ENCODE measurements around the gene SNRNP48.

SNRNP48 gene, protein sequence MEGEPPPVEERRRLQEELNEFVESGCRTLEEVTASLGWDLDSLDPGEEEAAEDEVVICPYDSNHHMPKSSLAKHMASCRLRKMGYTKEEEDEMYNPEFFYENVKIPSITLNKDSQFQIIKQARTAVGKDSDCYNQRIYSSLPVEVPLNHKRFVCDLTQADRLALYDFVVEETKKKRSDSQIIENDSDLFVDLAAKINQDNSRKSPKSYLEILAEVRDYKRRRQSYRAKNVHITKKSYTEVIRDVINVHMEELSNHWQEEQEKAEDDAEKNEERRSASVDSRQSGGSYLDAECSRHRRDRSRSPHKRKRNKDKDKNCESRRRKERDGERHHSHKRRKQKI

DNA sequence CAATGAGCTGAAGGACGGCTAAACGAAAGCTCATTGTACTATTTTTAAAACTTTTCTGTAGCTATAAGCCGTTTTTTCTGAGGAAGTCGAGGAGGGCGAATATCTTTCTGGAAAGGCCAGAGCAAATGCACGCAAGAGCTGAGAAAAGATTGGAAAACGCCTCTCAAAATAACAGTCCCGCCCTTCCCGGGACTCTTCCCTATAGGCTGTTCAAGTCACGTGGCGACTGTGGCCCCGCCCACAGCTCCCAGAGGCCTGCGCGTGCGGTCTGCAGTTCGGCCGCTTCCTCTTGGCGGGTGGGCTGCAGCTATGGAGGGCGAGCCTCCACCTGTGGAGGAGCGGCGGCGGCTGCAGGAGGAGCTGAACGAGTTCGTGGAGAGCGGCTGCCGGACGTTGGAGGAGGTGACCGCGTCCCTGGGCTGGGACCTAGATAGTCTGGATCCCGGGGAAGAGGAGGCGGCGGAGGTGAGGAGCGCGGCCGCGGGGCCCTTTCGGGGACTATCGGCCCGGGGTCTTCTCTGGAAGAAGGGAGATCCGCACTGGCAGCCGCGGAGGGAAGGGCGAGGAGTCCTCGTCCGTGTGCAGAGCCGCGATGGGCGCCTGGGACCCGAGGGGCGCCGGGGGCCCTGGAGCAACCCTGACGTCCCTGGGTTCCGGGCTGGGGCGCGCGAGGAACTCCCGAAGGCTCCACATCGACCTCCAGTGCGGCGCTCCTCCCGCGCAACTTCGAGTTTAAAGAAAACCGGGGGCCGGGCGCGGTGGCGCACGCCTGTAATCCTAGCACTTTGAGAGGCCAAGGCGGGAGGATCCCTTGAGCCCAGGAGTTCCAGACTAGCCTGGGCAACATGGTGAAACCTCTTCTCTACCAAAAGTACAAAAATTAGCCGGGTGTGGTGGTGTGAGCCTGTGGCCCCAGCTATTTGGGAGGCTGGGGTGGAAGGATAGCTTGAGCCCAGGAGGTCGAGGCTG lies at the start of gene SNRNP48:
SNRNP48 (plus strand) TSS at position 250 of the 969 bp plus-strand sequence; CDS start at position 310, 60 bp downstream.
- in situ Hi-C loops (cut with MboI; ENCODE audit: low sequenced_read_pairs), result no loop called here

DNA sequence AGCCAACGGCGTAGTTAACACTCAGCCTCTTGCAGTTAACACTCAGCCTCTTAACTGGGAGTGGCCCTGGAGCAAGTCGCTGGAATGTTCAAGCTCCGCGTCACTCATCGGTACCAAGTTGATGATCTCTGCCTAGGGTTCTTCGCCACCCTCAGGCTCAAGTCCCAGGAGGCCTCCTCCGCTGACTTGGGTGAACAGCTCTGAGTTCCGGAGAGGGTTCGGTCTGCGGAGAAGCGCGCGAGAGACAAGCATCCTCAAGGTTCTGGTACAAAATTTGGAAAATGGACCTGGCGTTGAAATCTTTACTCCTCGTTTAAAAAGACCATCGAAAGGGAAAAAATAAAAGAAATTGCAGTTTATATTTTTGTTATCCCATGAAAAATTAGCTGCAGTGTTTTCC lies 49.4 kb upstream of the SNRNP48 start:
- in situ Hi-C loops (cut with MboI; ENCODE audit: low sequenced_read_pairs), result no loop called here

DNA sequence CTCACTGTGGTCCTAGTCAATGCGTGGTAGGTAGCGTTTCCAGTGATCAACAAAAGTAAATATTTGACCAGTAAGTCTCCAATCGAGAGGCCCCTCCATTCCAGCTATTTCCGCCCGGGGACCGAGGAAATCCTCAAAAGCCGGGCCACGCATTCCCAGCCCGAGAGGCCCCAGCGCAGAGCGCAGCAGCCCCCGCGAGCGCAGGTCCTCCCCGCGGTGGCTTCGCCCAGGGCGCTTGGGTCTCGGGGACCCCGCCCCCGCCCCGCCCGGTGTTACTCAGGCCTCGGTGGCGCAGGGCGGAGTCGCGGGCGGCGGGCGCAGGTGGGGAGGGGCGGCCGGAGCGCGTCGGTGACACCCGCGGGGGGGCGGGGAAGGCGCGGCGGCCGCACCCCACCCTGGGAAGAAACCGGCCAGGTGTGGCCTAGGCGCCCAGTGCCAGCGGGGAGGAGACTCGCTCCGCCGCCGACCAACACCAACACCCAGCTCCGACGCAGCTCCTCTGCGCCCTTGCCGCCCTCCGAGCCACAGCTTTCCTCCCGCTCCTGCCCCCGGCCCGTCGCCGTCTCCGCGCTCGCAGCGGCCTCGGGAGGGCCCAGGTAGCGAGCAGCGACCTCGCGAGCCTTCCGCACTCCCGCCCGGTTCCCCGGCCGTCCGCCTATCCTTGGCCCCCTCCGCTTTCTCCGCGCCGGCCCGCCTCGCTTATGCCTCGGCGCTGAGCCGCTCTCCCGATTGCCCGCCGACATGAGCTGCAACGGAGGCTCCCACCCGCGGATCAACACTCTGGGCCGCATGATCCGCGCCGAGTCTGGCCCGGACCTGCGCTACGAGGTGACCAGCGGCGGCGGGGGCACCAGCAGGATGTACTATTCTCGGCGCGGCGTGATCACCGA lies 48.6 kb upstream of the SNRNP48 start, which contains the start of gene DSP:
DSP (plus strand) TSS at position 497 of the 890 bp plus-strand sequence; CDS start at position 742, 245 bp downstream.
- in situ Hi-C loops (cut with MboI; ENCODE audit: low sequenced_read_pairs), result no loop called here

DNA sequence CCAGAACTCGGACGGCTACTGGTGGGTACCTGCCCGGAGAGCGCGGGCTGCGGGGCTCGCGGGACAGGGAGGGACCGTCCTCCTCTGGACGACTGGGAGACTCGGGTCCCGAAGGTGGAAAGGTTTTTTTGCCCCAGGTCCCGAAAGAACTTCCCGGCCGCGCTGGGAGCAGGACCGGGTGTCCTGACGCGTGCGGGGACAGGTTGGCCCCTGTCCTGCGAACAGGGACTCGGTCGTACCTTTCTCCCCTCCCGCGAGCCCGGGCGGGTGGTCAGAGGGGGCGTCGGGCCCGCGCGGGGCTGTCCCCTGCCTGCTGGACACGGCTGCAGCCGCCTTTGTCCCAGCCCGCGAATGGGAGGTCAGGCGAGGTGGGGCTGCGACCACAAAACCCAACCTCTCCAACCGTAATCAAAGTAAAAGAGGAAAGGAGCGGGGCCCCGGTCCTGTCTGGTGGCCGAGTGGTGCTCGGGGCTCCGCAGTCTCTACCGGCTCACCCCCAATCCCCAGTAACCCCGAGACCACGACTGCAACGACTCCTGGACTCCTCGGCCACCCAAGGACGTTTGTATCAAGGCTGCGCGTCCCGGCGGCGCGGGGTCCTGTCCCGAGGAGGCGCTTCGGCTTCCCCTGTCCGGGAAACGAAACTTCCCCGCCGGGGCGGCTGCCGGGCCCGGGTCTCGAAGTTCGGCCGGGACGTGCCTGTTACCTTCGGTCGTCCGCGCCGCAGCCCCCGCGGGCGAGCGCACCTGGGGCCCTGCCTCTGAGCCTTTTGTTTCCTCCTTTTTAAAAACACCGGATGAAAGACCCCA lies 47.7 kb upstream of the SNRNP48 start:
- in situ Hi-C loops (cut with MboI; ENCODE audit: low sequenced_read_pairs), result no loop called here

DNA sequence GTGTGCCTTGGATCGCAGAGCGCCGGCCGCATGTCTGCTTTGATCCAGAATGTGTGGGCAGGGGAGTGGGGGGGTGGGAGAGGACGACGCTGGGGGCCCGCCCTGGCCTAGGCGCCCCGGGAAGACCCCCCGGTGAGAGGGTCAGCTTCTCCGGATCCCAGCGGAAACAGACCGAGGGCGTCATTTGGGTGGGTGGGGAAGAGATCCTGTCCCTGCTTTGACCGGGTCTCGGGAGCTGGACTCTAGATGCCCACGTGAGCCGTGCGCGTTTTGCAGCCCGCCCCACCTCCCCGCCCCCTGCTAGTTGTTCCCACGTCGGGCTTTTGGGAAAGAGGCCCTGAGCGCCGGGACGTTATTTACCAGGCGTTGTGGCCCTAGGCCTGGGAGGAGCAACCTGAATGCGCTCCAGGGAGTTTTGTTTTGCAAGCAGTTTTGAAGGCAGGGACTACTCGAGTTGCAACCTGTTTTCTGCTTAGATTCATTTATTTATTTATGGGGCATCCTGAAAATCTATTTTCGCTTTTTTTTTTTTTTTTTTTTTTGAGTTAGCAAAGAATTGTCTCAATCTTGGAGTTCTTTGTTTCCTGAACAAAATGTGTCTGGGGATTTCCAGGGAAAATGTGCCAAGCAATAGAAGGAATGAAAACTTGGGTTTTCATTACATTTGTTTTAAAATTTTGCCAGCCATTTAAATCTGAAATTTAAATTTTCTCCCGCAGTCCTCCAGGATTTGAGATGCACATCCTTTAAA lies 46.9 kb upstream of the SNRNP48 start:
- in situ Hi-C loops (cut with MboI; ENCODE audit: low sequenced_read_pairs), result no loop called here

DNA sequence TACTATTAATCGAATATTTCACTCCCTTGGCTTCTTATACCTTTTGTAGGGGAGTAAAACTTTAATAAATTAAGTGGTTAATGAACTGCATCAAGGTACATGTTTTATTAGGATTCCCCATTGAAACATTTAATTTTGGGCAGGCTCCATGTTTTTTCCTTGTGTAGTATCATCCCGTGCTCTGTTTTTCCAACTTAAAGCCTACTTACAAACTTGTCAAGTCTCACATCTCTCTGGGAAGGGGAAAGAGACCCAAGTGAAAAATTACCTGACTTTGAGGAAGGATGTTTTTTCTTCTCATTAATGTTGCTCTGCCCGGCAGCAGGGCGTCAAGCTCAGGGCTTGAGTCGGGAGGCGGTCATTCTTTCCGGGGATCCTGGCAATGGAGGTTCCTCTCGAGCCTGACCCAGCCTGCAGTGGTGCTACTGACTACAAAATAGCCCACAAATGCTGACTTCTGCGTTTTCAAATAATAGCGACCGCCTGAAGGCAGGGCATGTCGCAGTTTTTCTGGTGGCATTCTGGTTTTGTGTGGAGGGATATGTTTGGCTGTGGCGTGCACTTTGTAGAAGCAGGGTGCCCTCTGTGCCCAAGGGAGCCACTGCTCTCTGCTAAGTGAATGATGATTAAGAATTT lies 46.1 kb upstream of the SNRNP48 start:
- in situ Hi-C loops (cut with MboI; ENCODE audit: low sequenced_read_pairs), result no loop called here

DNA sequence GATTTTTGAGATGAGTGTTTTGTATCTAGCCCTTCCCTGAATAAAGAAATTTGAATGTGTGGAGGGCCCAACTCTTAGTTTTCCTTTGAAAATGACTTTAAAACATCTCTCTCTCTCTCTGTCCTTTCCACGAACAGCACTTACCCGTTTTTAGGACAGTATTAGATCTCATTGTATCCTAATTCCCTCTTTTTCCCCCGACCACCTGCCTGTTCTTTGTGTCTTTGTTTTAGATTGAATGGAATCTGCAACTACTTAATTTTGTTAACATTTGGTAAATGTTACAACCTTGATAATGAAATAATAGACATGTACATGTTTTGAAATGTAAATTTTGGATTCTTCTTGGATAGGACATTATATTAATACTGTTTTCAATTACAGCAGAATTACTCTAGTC lies 45.4 kb upstream of the SNRNP48 start:
- in situ Hi-C loops (cut with MboI; ENCODE audit: low sequenced_read_pairs), result no loop called here

DNA sequence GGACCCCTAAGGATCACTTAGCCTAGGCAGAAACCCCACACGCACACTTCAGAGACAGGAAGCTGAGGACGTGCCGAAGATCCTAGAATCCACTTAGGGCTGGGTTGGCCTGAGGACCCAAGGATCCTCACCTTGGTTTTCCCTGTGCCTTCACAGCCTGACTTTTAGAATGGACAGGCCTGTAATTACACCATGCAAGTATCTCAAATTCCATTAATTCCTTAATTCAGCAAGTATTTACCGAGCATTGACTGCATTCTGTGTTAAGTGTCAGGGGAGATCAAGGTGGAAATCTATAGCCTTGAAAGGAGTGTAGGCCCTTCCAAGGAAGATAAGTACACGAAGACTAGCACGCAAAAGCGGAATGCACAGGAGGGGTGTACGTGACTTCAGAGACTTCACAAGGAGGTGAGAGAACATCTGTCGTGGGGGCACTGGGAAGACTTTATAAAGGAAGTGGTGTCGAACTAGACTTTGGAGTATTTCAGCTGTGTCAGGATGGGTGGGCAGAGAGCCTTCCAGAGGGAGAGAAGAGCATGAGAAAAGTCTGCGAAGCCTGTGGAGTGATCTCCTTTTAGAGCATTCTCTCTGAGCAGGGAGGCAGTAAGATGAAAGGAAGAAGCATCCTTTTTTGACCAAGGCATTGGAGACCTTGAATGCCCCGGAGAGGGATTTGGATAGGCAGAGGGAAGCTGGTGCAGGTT lies 44.5 kb upstream of the SNRNP48 start:
- in situ Hi-C loops (cut with MboI; ENCODE audit: low sequenced_read_pairs), result no loop called here

DNA sequence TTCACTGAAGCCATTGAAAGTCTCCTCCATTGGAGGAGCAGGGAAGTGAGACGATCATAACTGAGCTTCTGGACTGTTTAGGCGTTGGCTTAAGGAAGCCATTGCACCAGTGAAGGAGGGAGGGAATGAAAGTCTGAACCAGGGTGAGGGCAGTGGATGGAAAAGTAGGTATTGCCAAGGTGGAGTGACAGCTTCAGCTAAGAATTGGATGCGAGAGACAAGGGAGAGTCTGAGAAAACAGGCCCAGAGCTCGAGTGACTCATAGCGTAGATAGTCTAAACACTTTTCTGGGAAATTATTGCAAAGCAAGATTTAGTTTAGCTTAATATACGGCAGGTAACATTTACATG lies 44.0 kb upstream of the SNRNP48 start:
- in situ Hi-C loops (cut with MboI; ENCODE audit: low sequenced_read_pairs), result no loop called here

DNA sequence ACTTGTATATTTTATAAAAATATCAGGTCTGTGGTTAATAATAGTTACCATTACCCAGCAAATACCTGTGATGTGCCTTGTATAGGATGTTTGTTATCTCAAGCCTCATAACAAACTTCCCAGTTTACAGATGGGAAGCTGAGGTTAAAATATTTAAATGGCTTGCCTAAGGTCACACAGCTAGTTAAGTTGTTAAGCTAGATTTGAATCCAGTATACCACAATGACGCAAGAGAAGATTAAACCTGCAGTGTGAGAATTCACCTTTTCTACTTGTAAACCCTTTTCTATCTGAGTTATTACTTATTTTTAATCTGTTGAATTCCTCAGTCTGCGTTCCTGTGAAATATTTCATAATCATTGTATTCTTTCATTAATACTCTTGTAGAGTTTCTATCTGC lies 43.6 kb upstream of the SNRNP48 start:
- in situ Hi-C loops (cut with MboI; ENCODE audit: low sequenced_read_pairs), result no loop called here

DNA sequence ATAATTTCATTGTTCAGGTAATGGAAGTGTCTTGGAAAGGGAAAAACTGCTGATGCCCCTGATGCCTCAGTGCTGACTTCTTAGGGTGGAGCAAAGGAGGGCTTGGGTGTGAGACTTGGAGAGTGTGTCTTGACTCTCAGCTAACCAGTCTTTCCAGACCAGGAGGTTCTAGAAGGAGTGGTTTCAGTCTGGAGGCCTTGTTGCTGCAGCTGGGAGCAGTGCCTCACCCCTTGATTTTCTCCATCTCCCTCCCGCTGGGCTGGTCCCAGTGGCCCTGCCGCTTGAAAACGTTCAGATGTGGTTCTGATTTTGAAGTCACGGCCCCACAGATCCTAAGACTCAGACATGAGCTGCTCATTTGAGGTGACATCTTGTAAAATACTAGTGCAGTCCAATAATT lies 43.1 kb upstream of the SNRNP48 start:
- in situ Hi-C loops (cut with MboI; ENCODE audit: low sequenced_read_pairs), result no loop called here

DNA sequence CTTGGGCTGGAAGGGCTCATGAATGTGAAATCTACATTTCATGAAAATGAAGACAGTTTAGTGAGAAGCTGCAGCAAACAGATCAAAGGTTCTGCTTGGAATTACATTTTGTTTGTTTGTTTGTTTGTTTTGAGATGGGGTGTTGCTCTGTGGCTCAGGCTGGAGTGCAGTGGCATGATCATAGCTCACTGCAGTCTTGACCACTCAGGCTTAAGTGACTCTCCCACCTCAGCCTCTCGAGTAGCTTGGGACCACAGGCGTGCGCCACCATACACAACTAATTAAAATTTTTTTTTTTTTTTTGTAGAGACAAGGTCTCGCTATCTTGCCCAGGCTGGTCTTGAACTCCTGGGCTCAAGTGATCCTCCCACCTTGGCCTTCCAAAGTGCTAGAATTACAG lies 42.7 kb upstream of the SNRNP48 start:
- in situ Hi-C loops (cut with MboI; ENCODE audit: low sequenced_read_pairs), result no loop called here

DNA sequence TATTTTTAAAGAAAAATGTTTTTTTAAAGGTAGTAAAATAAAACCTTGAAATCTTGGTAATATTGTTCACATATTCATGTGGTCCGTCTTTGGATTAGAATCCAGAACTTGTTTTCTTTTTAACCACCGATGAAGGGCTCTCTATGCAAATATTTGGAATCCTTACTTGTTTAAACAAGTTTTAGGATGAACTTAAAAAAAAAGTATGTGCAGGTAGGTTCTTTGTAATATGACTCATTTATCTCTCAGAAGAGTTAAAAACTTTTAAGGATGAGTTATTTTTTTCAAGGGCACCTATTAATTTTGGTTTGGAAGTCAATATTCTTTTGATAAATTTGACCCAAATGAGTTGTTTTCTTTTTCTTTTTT lies 39.6 kb upstream of the SNRNP48 start:
- in situ Hi-C loops (cut with MboI; ENCODE audit: low sequenced_read_pairs), result no loop called here

DNA sequence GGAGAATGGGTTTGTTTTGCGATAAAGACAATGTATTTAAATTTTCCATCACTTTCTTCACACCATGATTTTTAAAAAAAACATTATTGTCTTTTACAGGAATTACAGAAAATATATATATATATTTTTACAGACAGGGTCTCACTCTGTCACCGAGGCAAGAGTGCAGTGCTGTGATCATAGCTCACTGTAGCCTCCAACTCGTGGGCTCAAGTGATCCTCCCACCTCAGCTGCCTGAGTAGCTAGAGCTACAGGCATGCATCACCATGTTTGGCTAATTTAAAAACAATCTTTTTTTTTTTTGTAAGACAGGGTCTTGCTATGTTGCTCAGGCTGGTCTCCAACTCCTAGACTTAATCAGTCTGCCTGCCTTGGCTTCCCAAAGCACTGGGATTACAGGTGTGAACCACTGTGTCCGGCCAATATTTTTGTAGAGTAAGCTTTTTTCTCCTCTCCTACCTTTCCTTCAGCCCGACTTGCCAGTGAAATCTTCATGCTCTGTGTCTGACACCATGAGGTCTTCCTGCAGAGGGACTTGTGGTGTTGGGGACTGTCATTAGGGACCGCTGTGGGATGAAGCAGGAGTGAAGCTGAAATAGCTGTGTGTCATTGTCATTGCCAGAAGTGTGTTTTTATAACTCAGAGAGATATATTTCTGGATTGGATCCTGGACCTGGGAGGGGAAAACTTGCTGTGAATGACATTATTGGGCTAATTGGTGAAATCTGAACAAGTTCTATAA lies 35.3 kb upstream of the SNRNP48 start:
- in situ Hi-C loops (cut with MboI; ENCODE audit: low sequenced_read_pairs), result no loop called here

DNA sequence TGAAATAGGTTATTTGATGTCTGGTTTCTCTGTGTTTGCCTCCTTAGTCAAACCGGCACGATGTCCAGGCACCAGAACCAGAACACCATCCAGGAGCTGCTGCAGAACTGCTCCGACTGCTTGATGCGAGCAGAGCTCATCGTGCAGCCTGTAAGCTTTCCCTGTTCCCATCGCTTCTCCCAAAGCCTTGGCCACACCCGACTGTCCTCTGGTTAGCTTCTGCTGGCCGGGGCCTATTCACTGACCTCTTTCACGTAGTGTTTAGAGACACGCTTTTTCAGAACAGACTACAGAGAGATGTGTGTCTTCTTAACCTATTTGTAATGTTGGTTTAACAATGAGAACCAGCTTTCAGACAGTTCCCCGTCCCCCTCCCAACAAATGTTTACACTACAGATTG lies 34.3 kb upstream of the SNRNP48 start:
- in situ Hi-C loops (cut with MboI; ENCODE audit: low sequenced_read_pairs), result no loop called here

DNA sequence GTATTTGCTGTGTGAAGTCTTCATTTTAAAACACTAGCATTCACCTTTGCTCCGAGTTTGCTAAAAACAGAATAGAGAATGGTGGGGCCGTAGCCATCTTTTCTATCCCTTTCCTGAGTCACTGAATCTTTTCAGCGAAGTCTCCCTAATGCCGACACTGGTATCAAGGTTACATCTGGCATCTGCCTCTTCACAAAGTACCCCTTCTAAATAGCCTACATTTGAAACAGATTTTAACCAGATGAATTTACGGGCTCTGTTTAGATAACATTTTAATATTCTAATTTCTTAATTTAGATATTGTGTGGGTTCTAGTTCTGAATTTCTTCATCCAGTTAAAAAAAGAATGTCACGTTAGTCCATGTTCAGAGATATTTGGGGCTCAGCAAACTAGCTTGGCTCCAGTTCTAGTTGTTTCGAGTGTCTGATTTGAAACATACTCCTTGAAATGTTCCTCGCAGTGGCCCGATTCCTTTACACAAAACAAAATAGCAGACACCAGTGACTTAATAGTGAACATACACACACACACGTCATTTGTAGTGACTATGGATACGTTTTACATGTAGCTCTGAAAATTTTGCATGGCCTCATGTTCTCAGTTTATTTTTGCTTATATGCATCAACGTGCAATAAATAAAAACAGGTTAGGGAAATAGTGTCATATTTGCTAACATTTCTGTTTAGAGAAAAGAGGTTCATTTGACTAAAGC lies 33.4 kb upstream of the SNRNP48 start:
- in situ Hi-C loops (cut with MboI; ENCODE audit: low sequenced_read_pairs), result no loop called here

DNA sequence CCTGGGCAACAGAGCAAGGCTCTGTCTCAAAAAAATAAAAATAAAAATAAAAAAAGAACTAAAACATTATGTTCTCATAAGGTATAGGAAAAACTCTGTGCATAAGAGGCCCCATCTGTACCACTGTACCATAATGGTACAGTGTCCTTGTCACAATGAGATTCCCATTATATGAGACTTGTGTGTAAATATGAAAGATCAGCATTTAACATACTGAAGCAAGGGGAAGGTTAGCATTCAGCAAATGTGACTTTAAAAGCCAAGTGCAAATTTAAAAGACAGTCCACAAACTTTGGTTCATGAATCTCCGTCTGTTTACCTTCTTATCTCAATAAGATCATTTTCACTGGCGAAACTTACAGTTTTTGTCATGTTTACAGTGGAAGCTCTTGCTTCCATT lies 32.3 kb upstream of the SNRNP48 start:
- in situ Hi-C loops (cut with MboI; ENCODE audit: low sequenced_read_pairs), result no loop called here

Data from HL-60/S4 (cell line).